SK-N-SH (cell line): ENCODE measurements around the gene SLC8A1. TPM values are rescaled to one million over a fixed set of nuclear protein-coding genes. Genes with fewer than 3 reads are reported as not detected.

Experiments used
- CTCF ChIA-PET: fragments of 300-600, 350-600 bp; formaldehyde crosslinking; extraction: SDS; loops from one replicate; lab custom pipeline; 2021; lab: Yijun Ruan, JAX
- POLR2A ChIA-PET: fragments of 350-600 bp; sonication (Branson Sonifier 250); formaldehyde crosslinking; extraction: SDS; loops from one replicate; lab custom pipeline; 2020; ENCODE audit warnings: antibody characterized with exemption, inconsistent platforms; lab: Yijun Ruan, JAX
- DNase-seq: peaks from one replicate; pipeline ENCODE4 v3.0.0; 2012
- H2AFZ ChIP-seq: fragments of 200-600 bp; sonication (generic); 2 replicates; pipeline ENCODE4 v1.8.1; 2016; ENCODE audit warnings: antibody characterized with exemption, mild to moderate bottlenecking, low read depth
- H3F3A ChIP-seq: fragments of 200-600 bp; sonication (generic); replicated peaks from 2 replicates; pipeline ENCODE3; 2016; ENCODE audit warnings: antibody characterized with exemption, mild to moderate bottlenecking; ENCODE audit not compliant: insufficient read depth
- H3K27ac ChIP-seq, 2 experiments: fragments of 200-500 bp in 1 of 2; fragments of 200-600 bp in 1 of 2; sonication (Bioruptor generic) in 1 of 2; sonication (generic), shearing (Covaris generic) in 1 of 2; 2 replicates each; pipeline versions ENCODE4 v1.5.1 to v1.6.1; 2014 to 2016; ENCODE audit warnings: low read depth in 2 of 2, inconsistent platforms in 1 of 2, low read length in 1 of 2, mild to moderate bottlenecking in 1 of 2, mixed read lengths in 1 of 2
- H3K27me3 ChIP-seq: fragments of 200-600 bp; sonication (generic), shearing (Covaris generic); 2 replicates; pipeline ENCODE4 v1.6.1; 2016; ENCODE audit warnings: mixed run types; ENCODE audit not compliant: insufficient read depth
- H3K36me3 ChIP-seq, 2 experiments: fragments of 200-500 bp in 1 of 2; fragments of 200-600 bp in 1 of 2; sonication (Bioruptor generic) in 1 of 2; sonication (generic) in 1 of 2; replicated peaks in 1 of 2; 2 replicates each; pipeline versions ENCODE3 to v1.5.1; 2014 to 2016; ENCODE audit warnings: low read length in 1 of 2, mild to moderate bottlenecking in 1 of 2; ENCODE audit not compliant: insufficient read depth in 2 of 2, control insufficient read depth in 1 of 2
- H3K4me1 ChIP-seq, 2 experiments: fragments of 200-500 bp in 1 of 2; fragments of 200-600 bp in 1 of 2; sonication (Bioruptor generic) in 1 of 2; sonication (generic), shearing (Covaris generic) in 1 of 2; 2 replicates each; pipeline versions ENCODE4 v1.5.1 to v1.6.1; 2014 to 2016; ENCODE audit warnings: low read depth in 1 of 2, low read length in 1 of 2, mixed run types in 1 of 2; ENCODE audit not compliant: insufficient read depth in 2 of 2, control insufficient read depth in 1 of 2
- H3K4me2 ChIP-seq: fragments of 200-600 bp; sonication (generic), shearing (Covaris generic); 2 replicates; pipeline ENCODE4 v1.6.1; 2017; ENCODE audit warnings: mixed run types
- H3K4me3 ChIP-seq, 2 experiments: fragments of 200-500 bp in 1 of 2; fragments of 200-600 bp in 1 of 2; sonication (Bioruptor generic) in 1 of 2; sonication (generic), shearing (Covaris generic) in 1 of 2; 2 replicates each; pipeline versions ENCODE4 v1.5.1 to v1.8.1; 2014 to 2016; ENCODE audit warnings: low read depth in 2 of 2, inconsistent platforms in 1 of 2, low read length in 1 of 2, mild to moderate bottlenecking in 1 of 2, mixed read lengths in 1 of 2, moderate library complexity in 1 of 2
- H3K79me2 ChIP-seq: fragments of 200-600 bp; sonication (generic); 2 replicates; pipeline ENCODE4 v1.8.1; 2017; ENCODE audit warnings: mild to moderate bottlenecking; ENCODE audit not compliant: insufficient read depth
- H3K9ac ChIP-seq: fragments of 200-600 bp; sonication (generic); 2 replicates; pipeline ENCODE4 v1.6.1; 2017; ENCODE audit warnings: mixed run types
- H3K9me2 ChIP-seq: fragments of 200-600 bp; sonication (generic); 2 replicates; pipeline ENCODE4 v1.6.1; 2017; ENCODE audit warnings: mixed run types
- H3K9me3 ChIP-seq: fragments of 200-600 bp; sonication (generic); 2 replicates; pipeline ENCODE4 v1.6.1; 2017; ENCODE audit warnings: mixed run types, mild to moderate bottlenecking, moderate library complexity
- H4K20me1 ChIP-seq: fragments of 200-600 bp; sonication (generic); 2 replicates; pipeline ENCODE4 v1.6.1; 2017; ENCODE audit warnings: mild to moderate bottlenecking, mixed run types; ENCODE audit not compliant: insufficient read depth
- EZH2phosphoT487 ChIP-seq: fragments of 200-600 bp; sonication (generic); IDR thresholded peaks from 2 replicates; pipeline ENCODE4 v1.6.1; 2017; ENCODE audit warnings: low read depth, mixed run types, mild to moderate bottlenecking, antibody characterized with exemption, moderate library complexity, borderline replicate concordance
- FOXM1 ChIP-seq: IDR thresholded peaks from 2 replicates; pipeline ENCODE4 v1.4.0; 2012; ENCODE audit warnings: low read depth, mild to moderate bottlenecking
- JUND ChIP-seq: IDR thresholded peaks from 2 replicates; pipeline ENCODE4 v1.4.0; 2012
- MEF2A ChIP-seq: IDR thresholded peaks from 2 replicates; pipeline ENCODE4 v1.4.0; 2012; ENCODE audit warnings: low read depth, borderline replicate concordance
- RXRA ChIP-seq: IDR thresholded peaks from 2 replicates; pipeline ENCODE4 v1.4.0; 2012; ENCODE audit warnings: low read depth, mild to moderate bottlenecking, borderline replicate concordance
- SIN3A ChIP-seq: IDR thresholded peaks from 2 replicates; pipeline ENCODE4 v1.6.1; 2012; ENCODE audit warnings: low read depth, mild to moderate bottlenecking, low read length, moderate library complexity, borderline replicate concordance
- SMC3 ChIP-seq: IDR thresholded peaks from 2 replicates; pipeline ENCODE4 v1.6.1; 2012; ENCODE audit warnings: low read depth, low read length, improper control_type of control experiment
- TCF12 ChIP-seq: IDR thresholded peaks from 2 replicates; pipeline ENCODE4 v1.4.0; 2012
- YY1 ChIP-seq: IDR thresholded peaks from 2 replicates; pipeline ENCODE4 v1.4.0; 2012; ENCODE audit warnings: low read depth, mild to moderate bottlenecking
- WGBS: methylation state at CpG from one replicate; pipeline ENCODE4 v1.1.6; 2017; ENCODE audit warnings: low lambda C conversion rate; 5-methylcytosine and 5-hydroxymethylcytosine counted together
- polyA plus RNA-seq, 3 experiments: library from polyadenylated mRNA; depleted of rRNA; stranded (reverse); fragments of >200 nt; gene quantifications; 2 replicates each; pipeline ENCODE4 v1.2.3, GENCODE V29; 2012
- TF ChIP-seq, protein P1 (sequence below): IDR thresholded peaks from 2 replicates; pipeline ENCODE4 v1.4.0; 2012; ENCODE audit warnings: low read depth, borderline replicate concordance
- TF ChIP-seq, protein P2 (sequence below): IDR thresholded peaks from 2 replicates; pipeline ENCODE4 v1.4.0; 2012; ENCODE audit warnings: low read depth
- TF ChIP-seq, protein P3 (sequence below): IDR thresholded peaks from 2 replicates; pipeline ENCODE4; 2012

Gene SLC8A1
- polyA plus RNA-seq, 1 of the 3 experiments (the other 2 are of a cell fraction) = 3.2 TPM

DNA sequence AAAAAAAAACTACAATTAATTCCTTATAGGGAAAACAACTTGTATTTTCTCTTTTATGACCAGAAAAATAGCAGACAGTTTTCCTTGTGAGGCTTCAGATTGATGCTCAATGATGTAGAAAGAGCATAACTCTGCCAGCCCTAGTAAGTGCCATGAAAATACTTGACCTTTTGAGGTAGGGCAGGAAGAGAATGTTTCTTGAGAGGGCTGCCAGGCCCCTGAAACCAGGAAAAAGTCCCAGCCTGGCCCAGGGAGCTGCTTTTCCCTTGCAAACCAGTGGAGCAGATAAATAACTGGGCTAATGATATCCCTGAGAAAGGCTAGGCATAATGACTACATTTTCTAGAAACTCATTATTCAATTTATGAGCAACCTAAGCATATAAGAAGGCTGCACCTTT lies 126.8 kb downstream of the SLC8A1 start:
- Histone ChIP-seq H3K36me3 (no peaks in the 10 kb centered on the region), H2AFZ (no peak overlapping the region), H3K4me3 (no peak overlapping the region), H3K9ac (no peak overlapping the region), H3K4me1 (no peaks in the 10 kb centered on the region), H3K79me2 (no peaks in the 10 kb centered on the region), H3K4me2 (no peak overlapping the region), H3K27me3 (no peaks in the 10 kb centered on the region), H4K20me1 (no peaks in the 10 kb centered on the region), H3K9me3 (no peaks in the 10 kb centered on the region), H3K27ac (no peak overlapping the region), H3K9me2 (no peaks in the 10 kb centered on the region), H3F3A (no peaks in the 10 kb centered on the region)
- CTCF ChIA-PET = no interaction called here
- POLR2A ChIA-PET = no interaction called here
- no peak for TF ChIP-seq SMC3
- TF ChIP-seq, protein P1, sequence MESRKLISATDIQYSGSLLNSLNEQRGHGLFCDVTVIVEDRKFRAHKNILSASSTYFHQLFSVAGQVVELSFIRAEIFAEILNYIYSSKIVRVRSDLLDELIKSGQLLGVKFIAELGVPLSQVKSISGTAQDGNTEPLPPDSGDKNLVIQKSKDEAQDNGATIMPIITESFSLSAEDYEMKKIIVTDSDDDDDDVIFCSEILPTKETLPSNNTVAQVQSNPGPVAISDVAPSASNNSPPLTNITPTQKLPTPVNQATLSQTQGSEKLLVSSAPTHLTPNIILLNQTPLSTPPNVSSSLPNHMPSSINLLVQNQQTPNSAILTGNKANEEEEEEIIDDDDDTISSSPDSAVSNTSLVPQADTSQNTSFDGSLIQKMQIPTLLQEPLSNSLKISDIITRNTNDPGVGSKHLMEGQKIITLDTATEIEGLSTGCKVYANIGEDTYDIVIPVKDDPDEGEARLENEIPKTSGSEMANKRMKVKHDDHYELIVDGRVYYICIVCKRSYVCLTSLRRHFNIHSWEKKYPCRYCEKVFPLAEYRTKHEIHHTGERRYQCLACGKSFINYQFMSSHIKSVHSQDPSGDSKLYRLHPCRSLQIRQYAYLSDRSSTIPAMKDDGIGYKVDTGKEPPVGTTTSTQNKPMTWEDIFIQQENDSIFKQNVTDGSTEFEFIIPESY = no peak
- no peak for TF ChIP-seq SIN3A
- TF ChIP-seq FOXM1 = no peak
- DNase-seq = no peak

DNA sequence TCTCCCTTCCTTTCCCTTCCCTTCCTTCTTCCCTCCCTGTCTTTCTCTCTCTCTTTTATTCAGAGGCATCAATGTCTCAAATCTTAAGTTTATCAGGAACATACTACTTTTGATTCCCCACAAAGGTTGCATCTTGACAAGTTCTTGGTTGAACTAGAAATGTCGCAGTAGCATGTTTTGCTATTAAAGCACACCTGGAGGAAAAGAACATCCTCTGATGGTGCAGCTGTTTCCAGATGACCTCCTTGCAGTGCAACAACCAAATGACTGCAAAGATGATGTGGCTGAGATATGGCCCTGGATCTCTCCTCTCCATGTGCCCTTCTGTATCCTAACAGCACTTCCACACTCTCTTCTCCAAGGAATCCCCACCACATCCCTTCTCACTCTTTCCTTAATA lies 127.2 kb downstream of the SLC8A1 start:
- Histone ChIP-seq H3K79me2 (no peaks in the 10 kb centered on the region), H3K27me3 (no peaks in the 10 kb centered on the region), H3K4me1 (no peaks in the 10 kb centered on the region), H3F3A (no peaks in the 10 kb centered on the region), H3K9me3 (no peaks in the 10 kb centered on the region), H4K20me1 (no peaks in the 10 kb centered on the region), H3K4me3 (no peak overlapping the region), H3K9me2 (no peaks in the 10 kb centered on the region), H3K4me2 (no peak overlapping the region), H2AFZ (no peak overlapping the region), H3K27ac (no peak overlapping the region), H3K36me3 (no peaks in the 10 kb centered on the region)
- no peak for DNase-seq
- POLR2A ChIA-PET = no interaction called here
- 91% methylated on average over 1 of the region's 1 CpG for WGBS
- TF ChIP-seq TCF12 (no peak), EZH2phosphoT487 (no peak), YY1 (no peak)
- TF ChIP-seq, all 33 proteins: peak for 0
- CTCF ChIA-PET = no interaction called here
- H3K9ac ChIP-seq = no peak overlapping the region

DNA sequence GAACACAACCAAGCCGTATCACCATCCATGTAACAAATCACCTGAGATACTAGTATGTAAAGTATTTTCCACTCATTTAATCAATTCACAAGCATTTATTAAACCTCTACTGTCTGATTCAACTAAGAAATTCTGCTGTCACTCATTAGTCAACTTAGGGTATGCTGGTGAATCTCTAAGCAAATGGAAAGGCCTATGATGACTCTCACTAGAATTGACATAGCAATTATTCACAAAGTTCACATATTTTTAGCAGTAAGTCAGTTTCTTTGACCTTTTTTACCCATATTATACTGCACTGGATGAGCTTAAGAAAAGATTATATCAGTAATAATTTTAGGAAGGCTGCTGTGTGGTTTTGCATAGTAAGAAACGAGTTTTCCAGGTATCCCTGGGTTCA lies 130.1 kb downstream of the SLC8A1 start:
- no peaks in the 10 kb centered on the region for H3K27me3 ChIP-seq
- TF ChIP-seq, protein P1 = no peak
- TF ChIP-seq MEF2A (0 out of 2 replicates have a peak, but pooled peaks have one; percentile 17), JUND (peak; percentile 21; the same call in 1 of the 2 replicates), TCF12 (peak; percentile 59), RXRA (peak; percentile 15; the same call in 1 of the 2 replicates)
- TF ChIP-seq, protein P2, sequence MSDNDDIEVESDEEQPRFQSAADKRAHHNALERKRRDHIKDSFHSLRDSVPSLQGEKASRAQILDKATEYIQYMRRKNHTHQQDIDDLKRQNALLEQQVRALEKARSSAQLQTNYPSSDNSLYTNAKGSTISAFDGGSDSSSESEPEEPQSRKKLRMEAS = no peak
- TF ChIP-seq, protein P3, sequence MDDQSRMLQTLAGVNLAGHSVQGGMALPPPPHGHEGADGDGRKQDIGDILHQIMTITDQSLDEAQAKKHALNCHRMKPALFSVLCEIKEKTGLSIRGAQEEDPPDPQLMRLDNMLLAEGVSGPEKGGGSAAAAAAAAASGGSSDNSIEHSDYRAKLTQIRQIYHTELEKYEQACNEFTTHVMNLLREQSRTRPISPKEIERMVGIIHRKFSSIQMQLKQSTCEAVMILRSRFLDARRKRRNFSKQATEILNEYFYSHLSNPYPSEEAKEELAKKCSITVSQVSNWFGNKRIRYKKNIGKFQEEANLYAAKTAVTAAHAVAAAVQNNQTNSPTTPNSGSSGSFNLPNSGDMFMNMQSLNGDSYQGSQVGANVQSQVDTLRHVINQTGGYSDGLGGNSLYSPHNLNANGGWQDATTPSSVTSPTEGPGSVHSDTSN = peak; percentile 78
- TF ChIP-seq, all 33 proteins: peak for 5
- no peak overlapping the region for H3K4me3 ChIP-seq
- no peak overlapping the region for H3K4me2 ChIP-seq
- no peak overlapping the region for H3K9ac ChIP-seq
- no peaks in the 10 kb centered on the region for H3F3A ChIP-seq
- no peaks in the 10 kb centered on the region for H3K36me3 ChIP-seq
- DNase-seq = no peak
- no peak overlapping the region for H3K27ac ChIP-seq
- H3K9me2 ChIP-seq = no peaks in the 10 kb centered on the region
- WGBS = 88% methylated on average over 2 of the region's 2 CpGs
- no peaks in the 10 kb centered on the region for H3K79me2 ChIP-seq
- CTCF ChIA-PET = no interaction called here
- H2AFZ ChIP-seq = no peak overlapping the region
- H4K20me1 ChIP-seq = no peaks in the 10 kb centered on the region
- POLR2A ChIA-PET = no interaction called here
- peaks cover under 1 to 5% of the 10 kb centered on the region in 2 experiments; a peak in 2 of 4 replicates for H3K4me1 ChIP-seq
- H3K9me3 ChIP-seq = no peaks in the 10 kb centered on the region
